ENCODE data around the gene PITPNM2. TPM values are rescaled to one million over a fixed set of nuclear protein-coding genes. Genes with fewer than 3 reads are reported as not detected.

Gene PITPNM2
- total and polyA plus RNA-seq, 9 of the 15 experiments (the other 6 are each of a cell fraction or from before 2014, with no cell fraction given) = 0.03 to 10.8 (median 2.9) TPM

DNA sequence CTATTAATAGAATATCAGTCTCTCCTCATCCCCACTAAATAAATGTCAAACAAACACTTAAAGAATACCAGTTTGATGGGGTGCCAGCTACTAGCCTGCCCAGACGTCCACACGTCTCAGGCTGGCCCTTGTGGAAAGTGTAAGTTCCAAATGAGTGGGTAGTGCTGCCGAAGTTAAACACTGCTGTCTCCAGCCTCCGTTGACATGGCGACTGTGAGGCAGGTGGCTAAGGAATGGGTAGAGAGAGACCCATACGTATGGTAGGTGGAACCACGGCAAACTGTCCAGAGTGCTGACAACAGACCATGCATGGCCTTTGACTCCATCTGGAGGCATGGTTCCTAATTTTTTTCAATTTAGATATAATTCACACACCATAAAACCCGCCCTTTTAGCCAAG lies 37.9 kb downstream of the PITPNM2 start:
- H3K4me1 ChIP-seq (replicated peaks in 1 of 2; ENCODE audit: control insufficient read depth in 2 of 2, insufficient read depth in 2 of 2, low read length in 2 of 2) = peaks cover 10 to 13% of the 10 kb centered on the region in 2 experiments; a peak in 3 of 5 replicates
- DNase-seq (ENCODE audit: extremely low read depth in 1 of 4, low spot score in 3 of 4) (no peak), FAIRE-seq (no peak), ATAC-seq (no peak)
- ChIA-PET CTCF (ENCODE audit: low intra/inter-chr PET ratio) (no interaction called here), POLR2A (interaction anchor here (0.6 kb wide), 1 partner anchor 1724 kb away, joined by 3 read pairs; no protein-coding TSS in a partner anchor)
- H3K9me3 ChIP-seq (replicated peaks; ENCODE audit: control insufficient read depth, insufficient read depth, low read depth, low read length) = no peaks in the 10 kb centered on the region
- H3K9ac ChIP-seq (ENCODE audit: insufficient read depth in 1 of 2, low read depth in 2 of 2, low read length in 2 of 2) = no peak overlapping the region; a peak in 1 of 4 replicates
- H3K4me2 ChIP-seq (ENCODE audit: insufficient read depth, low read length) = no peak overlapping the region
- 0 out of 2 replicates have a peak, but pooled peaks cover 3% of the 10 kb centered on the region for H4K20me1 ChIP-seq (replicated peaks; ENCODE audit: control insufficient read depth, insufficient read depth, low read length)
- no peaks in the 10 kb centered on the region for H3K9me1 ChIP-seq (ENCODE audit: control insufficient read depth, insufficient read depth, low read length)
- WGBS (ENCODE audit: insufficient coverage, low coverage, missing lambda C conversion rate) = 60% methylated on average over 8 of the region's 8 CpGs
- peaks cover 5% of the 10 kb centered on the region; the same call in 2 of the 3 replicates for H3K36me3 ChIP-seq (ENCODE audit: control insufficient read depth, insufficient read depth, low read length)
- TF ChIP-seq SAFB2 (IDR thresholded peaks at IDR 0.05; ENCODE audit: borderline replicate concordance, low read depth, low read length, severe bottlenecking) (no peak), IRF9 (tag; IDR thresholded peaks at IDR 0.05) (no peak), REST (IDR thresholded peaks at IDR 0.05; ENCODE audit: borderline replicate concordance) (peak; percentile 38), REST (CRISPR knock-in tag; IDR thresholded peaks at IDR 0.05; ENCODE audit: low read depth) (no peak), MCM5 (IDR thresholded peaks at IDR 0.05; ENCODE audit: low read depth) (no peak), RFX1 (IDR thresholded peaks at IDR 0.05) (peak; percentile 59; the same call in 1 of the 2 replicates)
- TF ChIP-seq, protein P1, sequence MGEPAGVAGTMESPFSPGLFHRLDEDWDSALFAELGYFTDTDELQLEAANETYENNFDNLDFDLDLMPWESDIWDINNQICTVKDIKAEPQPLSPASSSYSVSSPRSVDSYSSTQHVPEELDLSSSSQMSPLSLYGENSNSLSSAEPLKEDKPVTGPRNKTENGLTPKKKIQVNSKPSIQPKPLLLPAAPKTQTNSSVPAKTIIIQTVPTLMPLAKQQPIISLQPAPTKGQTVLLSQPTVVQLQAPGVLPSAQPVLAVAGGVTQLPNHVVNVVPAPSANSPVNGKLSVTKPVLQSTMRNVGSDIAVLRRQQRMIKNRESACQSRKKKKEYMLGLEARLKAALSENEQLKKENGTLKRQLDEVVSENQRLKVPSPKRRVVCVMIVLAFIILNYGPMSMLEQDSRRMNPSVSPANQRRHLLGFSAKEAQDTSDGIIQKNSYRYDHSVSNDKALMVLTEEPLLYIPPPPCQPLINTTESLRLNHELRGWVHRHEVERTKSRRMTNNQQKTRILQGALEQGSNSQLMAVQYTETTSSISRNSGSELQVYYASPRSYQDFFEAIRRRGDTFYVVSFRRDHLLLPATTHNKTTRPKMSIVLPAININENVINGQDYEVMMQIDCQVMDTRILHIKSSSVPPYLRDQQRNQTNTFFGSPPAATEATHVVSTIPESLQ (CRISPR knock-in tag; IDR thresholded peaks at IDR 0.05) = no peak
- no peaks in the 10 kb centered on the region for H3K79me2 ChIP-seq (ENCODE audit: control insufficient read depth, insufficient read depth, low read length)
- intact Hi-C loops (cut with micrococcal nuclease) (no loop called here), in situ Hi-C loops (cut with MboI) (no loop called here)
- H3K27me3 ChIP-seq (ENCODE audit: control insufficient read depth in 2 of 2, insufficient read depth in 2 of 2, low read length in 2 of 2) = no peaks in the 10 kb centered on the region; a peak in 1 of 5 replicates
- H3K4me3 ChIP-seq = no peak overlapping the region
- no TSS peak for BruUV-seq (replicated peaks)
- H3K27ac ChIP-seq (ENCODE audit: extremely low read depth, low read depth, low read length) = no peak overlapping the region
- H2AFZ ChIP-seq (ENCODE audit: low read depth, low read length) = no peak overlapping the region

Data from K562 (cell line).